GM23338 (cell line): ENCODE data around the gene VPS41. TPM values are rescaled to one million over a fixed set of nuclear protein-coding genes. Genes with fewer than 3 reads are reported as not detected.

ENCODE experiments used
- ATAC-seq: fragments of 200-7000 bp; cut with Tn5 transposase; 3 replicates; pipeline ENCODE4 v1.9.1; 2020
- DNase-seq: peaks from one replicate; pipeline ENCODE4 v3.0.0-alpha.2; 2015; ENCODE audit warnings: low spot score
- H2AFZ ChIP-seq: fragments of 200-600 bp; sonication (generic); 2 replicates; pipeline ENCODE4 v1.8.0; 2016; ENCODE audit warnings: antibody characterized with exemption, mild to moderate bottlenecking, moderate library complexity
- H3F3A ChIP-seq: fragments of 200-600 bp; sonication (generic); replicated peaks from 2 replicates; pipeline ENCODE4 v1.8.0; 2017; ENCODE audit warnings: antibody characterized with exemption, mixed run types, low read depth
- H3K27ac ChIP-seq: fragments of 200-600 bp; sonication (generic); 2 replicates; pipeline ENCODE4 v1.6.1; 2016; ENCODE audit warnings: low read depth
- H3K27me3 ChIP-seq: fragments of 200-600 bp; sonication (generic); 2 replicates; pipeline ENCODE4 v1.8.0; 2016; ENCODE audit warnings: mild to moderate bottlenecking, mixed run types, moderate library complexity; ENCODE audit not compliant: insufficient read depth
- H3K36me3 ChIP-seq: fragments of 200-600 bp; sonication (generic); 2 replicates; pipeline ENCODE4 v1.8.0; 2016; ENCODE audit warnings: mild to moderate bottlenecking; ENCODE audit not compliant: insufficient read depth
- H3K4me1 ChIP-seq: fragments of 200-600 bp; sonication (generic); 2 replicates; pipeline ENCODE4 v1.8.0; 2016; ENCODE audit warnings: mild to moderate bottlenecking, moderate library complexity; ENCODE audit not compliant: insufficient read depth
- H3K4me2 ChIP-seq: fragments of 200-600 bp; sonication (generic); 2 replicates; pipeline ENCODE4 v1.7.1; 2017; ENCODE audit warnings: mixed run types
- H3K4me3 ChIP-seq: fragments of 200-600 bp; sonication (generic); 2 replicates; pipeline ENCODE4 v1.6.1; 2016; ENCODE audit warnings: mixed run types
- H3K79me2 ChIP-seq: fragments of 200-600 bp; sonication (generic); replicated peaks from 2 replicates; pipeline ENCODE4 v1.8.0; 2017; ENCODE audit warnings: mild to moderate bottlenecking; ENCODE audit not compliant: insufficient read depth
- H3K9me2 ChIP-seq: fragments of 200-600 bp; sonication (generic); 2 replicates; pipeline ENCODE4 v1.8.0; 2017; ENCODE audit not compliant: insufficient read depth
- H4K20me1 ChIP-seq: fragments of 200-600 bp; sonication (generic); replicated peaks from 2 replicates; pipeline ENCODE4 v1.8.0; 2017; ENCODE audit warnings: mild to moderate bottlenecking; ENCODE audit not compliant: insufficient read depth
- H3K27ac Mint-ChIP-seq: 2 replicates; pipeline ENCODE4 v1.8.0; 2020; ENCODE audit warnings: inconsistent platforms, mild to moderate bottlenecking, moderate library complexity, mixed read lengths
- H3K27me3 Mint-ChIP-seq: 3 replicates; pipeline ENCODE4 v1.8.0; 2022; ENCODE audit warnings: low read depth, mild to moderate bottlenecking, moderate library complexity, mixed read lengths, inconsistent platforms; ENCODE audit not compliant: insufficient read depth, poor library complexity
- H3K36me3 Mint-ChIP-seq: 3 replicates; pipeline ENCODE4 v1.8.0; 2021; ENCODE audit warnings: low read depth, mild to moderate bottlenecking, inconsistent platforms, moderate library complexity, mixed read lengths
- H3K4me1 Mint-ChIP-seq: 3 replicates; pipeline ENCODE4 v1.8.0; 2020; ENCODE audit warnings: mild to moderate bottlenecking, inconsistent platforms, mixed read lengths
- H3K4me3 Mint-ChIP-seq: 3 replicates; pipeline ENCODE4 v1.8.0; 2021; ENCODE audit warnings: moderate library complexity, mild to moderate bottlenecking, inconsistent platforms, mixed read lengths
- H3K9me3 Mint-ChIP-seq: 3 replicates; pipeline ENCODE4 v1.8.0; 2020; ENCODE audit warnings: moderate library complexity, mild to moderate bottlenecking, inconsistent platforms, mixed read lengths
- CREB1 ChIP-seq: fragments of 250-450 bp; sonication (Bioruptor Pico); IDR thresholded peaks from 2 replicates; pipeline ENCODE4 v1.5.0; 2020; ENCODE audit warnings: low read depth, mild to moderate bottlenecking, moderate library complexity
- CTCF ChIP-seq, 2 experiments: fragments of 200-600 bp in 1 of 2; sonication (generic) in 1 of 2; conservative IDR thresholded peaks; 2 replicates each; pipeline versions ENCODE4 v1.5.1 to v1.6.1; 2016 to 2017; ENCODE audit warnings: antibody characterized with exemption in 2 of 2, low read depth in 2 of 2, mild to moderate bottlenecking in 2 of 2, moderate library complexity in 1 of 2
- EZH2 ChIP-seq: fragments of 200-600 bp; sonication (generic); IDR thresholded peaks from one replicate; pipeline ENCODE4 v1.8.0; 2017; ENCODE audit warnings: antibody characterized with exemption, mild to moderate bottlenecking, low read depth; ENCODE audit not compliant: unreplicated experiment
- EZH2phosphoT487 ChIP-seq: fragments of 200-600 bp; sonication (generic); IDR thresholded peaks from one replicate; pipeline ENCODE4 v1.8.1; 2018; ENCODE audit warnings: antibody characterized with exemption; ENCODE audit not compliant: unreplicated experiment
- JUNB ChIP-seq: IDR thresholded peaks from one replicate; pipeline ENCODE4 v1.6.1; 2016; ENCODE audit warnings: antibody characterized with exemption; ENCODE audit not compliant: unreplicated experiment
- NANOG ChIP-seq: IDR thresholded peaks from 2 replicates; pipeline ENCODE4 v1.6.1; 2016; ENCODE audit warnings: antibody characterized with exemption, borderline replicate concordance
- POLR2AphosphoS5 ChIP-seq: IDR thresholded peaks from 2 replicates; pipeline ENCODE4 v1.6.1; 2016; ENCODE audit warnings: antibody characterized with exemption, low read depth
- REST ChIP-seq: IDR thresholded peaks from one replicate; pipeline ENCODE4 v1.6.1; 2018; ENCODE audit warnings: antibody characterized with exemption; ENCODE audit not compliant: unreplicated experiment
- STAT1 ChIP-seq: IDR thresholded peaks from one replicate; pipeline ENCODE4 v1.6.1; 2016; ENCODE audit warnings: antibody characterized with exemption; ENCODE audit not compliant: unreplicated experiment
- ZNF114 ChIP-seq: fragments of 250-450 bp; sonication (Bioruptor Pico); IDR thresholded peaks from 2 replicates; pipeline ENCODE4 v1.5.0; 2020; ENCODE audit warnings: mild to moderate bottlenecking, moderate library complexity
- ZNF331 ChIP-seq: fragments of 250-450 bp; sonication (Bioruptor Pico); IDR thresholded peaks from 2 replicates; pipeline ENCODE4 v1.5.0; 2020; ENCODE audit warnings: low read depth, mild to moderate bottlenecking, moderate library complexity
- polyA plus RNA-seq: library from polyadenylated mRNA; unstranded; fragments of >200 nt; fragmentation: Nextera tagmentation; extraction: Ambion mirVana; gene quantifications from 2 replicates; pipeline ENCODE4 v1.2.1, GENCODE V29; 2016
- total RNA-seq: library from RNA; depleted of rRNA; stranded (reverse); fragments of >200 nt; shearing (Covaris generic); gene quantifications from 2 replicates; pipeline ENCODE4 v1.2.3, GENCODE V29; 2014
- TF ChIP-seq, protein P1 (sequence below): IDR thresholded peaks from 2 replicates; pipeline ENCODE4 v1.6.1; 2016; ENCODE audit warnings: antibody characterized with exemption
- TF ChIP-seq, protein P2 (sequence below): fragments of 250-450 bp; sonication (Bioruptor Pico); IDR thresholded peaks from 2 replicates; pipeline ENCODE4 v1.5.0; 2020; ENCODE audit warnings: mild to moderate bottlenecking, moderate library complexity

The VPS41 gene
- total and polyA plus RNA-seq, 2 experiments from 2014 or later, result 20.2 to 41.2 TPM

GRCh38 chr7:38953227-38953626 is 44.2 kb upstream of the VPS41 start:
- Mint-ChIP-seq H3K27me3 (peaks cover 4% of the 10 kb centered on the region), H3K9me3 (no peaks in the 10 kb centered on the region), H3K36me3 (no peaks in the 10 kb centered on the region), H3K27ac (no peak overlapping the region), H3K4me3 (no peak overlapping the region), H3K4me1 (0 out of 3 replicates have a peak, but pooled peaks cover 2% of the 10 kb centered on the region)
- TF ChIP-seq, protein P1, sequence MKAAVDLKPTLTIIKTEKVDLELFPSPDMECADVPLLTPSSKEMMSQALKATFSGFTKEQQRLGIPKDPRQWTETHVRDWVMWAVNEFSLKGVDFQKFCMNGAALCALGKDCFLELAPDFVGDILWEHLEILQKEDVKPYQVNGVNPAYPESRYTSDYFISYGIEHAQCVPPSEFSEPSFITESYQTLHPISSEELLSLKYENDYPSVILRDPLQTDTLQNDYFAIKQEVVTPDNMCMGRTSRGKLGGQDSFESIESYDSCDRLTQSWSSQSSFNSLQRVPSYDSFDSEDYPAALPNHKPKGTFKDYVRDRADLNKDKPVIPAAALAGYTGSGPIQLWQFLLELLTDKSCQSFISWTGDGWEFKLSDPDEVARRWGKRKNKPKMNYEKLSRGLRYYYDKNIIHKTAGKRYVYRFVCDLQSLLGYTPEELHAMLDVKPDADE, result no peak
- no peak for TF ChIP-seq JUNB
- TF ChIP-seq STAT1, result no peak
- TF ChIP-seq POLR2AphosphoS5, result no peak
- no peak for TF ChIP-seq ZNF114 (CRISPR knock-in tag)
- TF ChIP-seq CTCF (conservative IDR thresholded peaks at IDR 0.05; ENCODE audit: low read depth in 2 of 2), result no peak
- no peak for TF ChIP-seq EZH2
- TF ChIP-seq CREB1 (CRISPR knock-in tag), result no peak
- TF ChIP-seq, protein P2, sequence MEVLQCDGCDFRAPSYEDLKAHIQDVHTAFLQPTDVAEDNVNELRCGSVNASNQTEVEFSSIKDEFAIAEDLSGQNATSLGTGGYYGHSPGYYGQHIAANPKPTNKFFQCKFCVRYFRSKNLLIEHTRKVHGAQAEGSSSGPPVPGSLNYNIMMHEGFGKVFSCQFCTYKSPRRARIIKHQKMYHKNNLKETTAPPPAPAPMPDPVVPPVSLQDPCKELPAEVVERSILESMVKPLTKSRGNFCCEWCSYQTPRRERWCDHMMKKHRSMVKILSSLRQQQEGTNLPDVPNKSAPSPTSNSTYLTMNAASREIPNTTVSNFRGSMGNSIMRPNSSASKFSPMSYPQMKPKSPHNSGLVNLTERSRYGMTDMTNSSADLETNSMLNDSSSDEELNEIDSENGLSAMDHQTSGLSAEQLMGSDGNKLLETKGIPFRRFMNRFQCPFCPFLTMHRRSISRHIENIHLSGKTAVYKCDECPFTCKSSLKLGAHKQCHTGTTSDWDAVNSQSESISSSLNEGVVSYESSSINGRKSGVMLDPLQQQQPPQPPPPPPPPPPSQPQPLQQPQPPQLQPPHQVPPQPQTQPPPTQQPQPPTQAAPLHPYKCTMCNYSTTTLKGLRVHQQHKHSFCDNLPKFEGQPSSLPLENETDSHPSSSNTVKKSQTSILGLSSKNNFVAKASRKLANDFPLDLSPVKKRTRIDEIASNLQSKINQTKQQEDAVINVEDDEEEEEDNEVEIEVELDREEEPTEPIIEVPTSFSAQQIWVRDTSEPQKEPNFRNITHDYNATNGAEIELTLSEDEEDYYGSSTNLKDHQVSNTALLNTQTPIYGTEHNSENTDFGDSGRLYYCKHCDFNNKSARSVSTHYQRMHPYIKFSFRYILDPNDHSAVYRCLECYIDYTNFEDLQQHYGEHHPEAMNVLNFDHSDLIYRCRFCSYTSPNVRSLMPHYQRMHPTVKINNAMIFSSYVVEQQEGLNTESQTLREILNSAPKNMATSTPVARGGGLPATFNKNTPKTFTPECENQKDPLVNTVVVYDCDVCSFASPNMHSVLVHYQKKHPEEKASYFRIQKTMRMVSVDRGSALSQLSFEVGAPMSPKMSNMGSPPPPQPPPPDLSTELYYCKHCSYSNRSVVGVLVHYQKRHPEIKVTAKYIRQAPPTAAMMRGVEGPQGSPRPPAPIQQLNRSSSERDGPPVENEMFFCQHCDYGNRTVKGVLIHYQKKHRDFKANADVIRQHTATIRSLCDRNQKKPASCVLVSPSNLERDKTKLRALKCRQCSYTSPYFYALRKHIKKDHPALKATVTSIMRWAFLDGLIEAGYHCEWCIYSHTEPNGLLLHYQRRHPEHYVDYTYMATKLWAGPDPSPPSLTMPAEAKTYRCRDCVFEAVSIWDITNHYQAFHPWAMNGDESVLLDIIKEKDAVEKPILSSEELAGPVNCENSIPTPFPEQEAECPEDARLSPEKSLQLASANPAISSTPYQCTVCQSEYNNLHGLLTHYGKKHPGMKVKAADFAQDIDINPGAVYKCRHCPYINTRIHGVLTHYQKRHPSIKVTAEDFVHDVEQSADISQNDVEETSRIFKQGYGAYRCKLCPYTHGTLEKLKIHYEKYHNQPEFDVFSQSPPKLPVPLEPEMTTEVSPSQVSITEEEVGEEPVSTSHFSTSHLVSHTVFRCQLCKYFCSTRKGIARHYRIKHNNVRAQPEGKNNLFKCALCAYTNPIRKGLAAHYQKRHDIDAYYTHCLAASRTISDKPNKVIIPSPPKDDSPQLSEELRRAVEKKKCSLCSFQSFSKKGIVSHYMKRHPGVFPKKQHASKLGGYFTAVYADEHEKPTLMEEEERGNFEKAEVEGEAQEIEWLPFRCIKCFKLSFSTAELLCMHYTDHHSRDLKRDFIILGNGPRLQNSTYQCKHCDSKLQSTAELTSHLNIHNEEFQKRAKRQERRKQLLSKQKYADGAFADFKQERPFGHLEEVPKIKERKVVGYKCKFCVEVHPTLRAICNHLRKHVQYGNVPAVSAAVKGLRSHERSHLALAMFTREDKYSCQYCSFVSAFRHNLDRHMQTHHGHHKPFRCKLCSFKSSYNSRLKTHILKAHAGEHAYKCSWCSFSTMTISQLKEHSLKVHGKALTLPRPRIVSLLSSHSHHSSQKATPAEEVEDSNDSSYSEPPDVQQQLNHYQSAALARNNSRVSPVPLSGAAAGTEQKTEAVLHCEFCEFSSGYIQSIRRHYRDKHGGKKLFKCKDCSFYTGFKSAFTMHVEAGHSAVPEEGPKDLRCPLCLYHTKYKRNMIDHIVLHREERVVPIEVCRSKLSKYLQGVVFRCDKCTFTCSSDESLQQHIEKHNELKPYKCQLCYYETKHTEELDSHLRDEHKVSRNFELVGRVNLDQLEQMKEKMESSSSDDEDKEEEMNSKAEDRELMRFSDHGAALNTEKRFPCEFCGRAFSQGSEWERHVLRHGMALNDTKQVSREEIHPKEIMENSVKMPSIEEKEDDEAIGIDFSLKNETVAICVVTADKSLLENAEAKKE (CRISPR knock-in tag), result no peak
- TF ChIP-seq ZNF331 (CRISPR knock-in tag), result no peak
- TF ChIP-seq REST, result no peak
- no peak for TF ChIP-seq EZH2phosphoT487
- no peak for TF ChIP-seq NANOG
- Histone ChIP-seq H4K20me1 (no peaks in the 10 kb centered on the region), H3F3A (no peaks in the 10 kb centered on the region), H2AFZ (no peak overlapping the region), H3K9me2 (no peaks in the 10 kb centered on the region), H3K36me3 (no peaks in the 10 kb centered on the region), H3K27ac (no peak overlapping the region), H3K27me3 (no peaks in the 10 kb centered on the region), H3K4me3 (no peak overlapping the region), H3K79me2 (no peaks in the 10 kb centered on the region), H3K4me1 (no peaks in the 10 kb centered on the region), H3K4me2 (no peak overlapping the region)
- DNase-seq (no peak), ATAC-seq (no peak)
